CD4-positive, alpha-beta T cell (primary cell): ENCODE data around the gene MAPT. TPM values are rescaled to one million over a fixed set of nuclear protein-coding genes. Genes with fewer than 3 reads are reported as not detected.

ENCODE experiments used
- ATAC-seq: fragments of 200-7000 bp; cut with Tn5 transposase; one replicate; pipeline ENCODE4 v1.10.0; 2022; ENCODE audit warnings: mild to moderate bottlenecking; ENCODE audit not compliant: poor library complexity
- CTCF ChIA-PET: fragments of 350-600 bp; sonication (Branson Sonifier 250); formaldehyde crosslinking; loops from one replicate; lab custom pipeline; 2021; ENCODE audit warnings: antibody characterized with exemption, inconsistent platforms; lab: Charles Lee
- POLR2A ChIA-PET: fragments of 350-600 bp; sonication (Branson Sonifier 250); formaldehyde crosslinking; loops from one replicate; lab custom pipeline; 2021; ENCODE audit warnings: antibody characterized with exemption, inconsistent platforms; lab: Charles Lee
- DNase-seq, 14 experiments: peaks; one replicate each; pipeline ENCODE4 v3.0.0-alpha.2; 2013 to 2020; ENCODE audit warnings: mixed read lengths in 2 of 14
- H3K27ac ChIP-seq, 2 donors: one replicate each; pipeline versions ENCODE4 v1.5.1 to v1.7.0; 2013; ENCODE audit warnings: low read length in 2 of 2, low read depth in 1 of 2, mild to moderate bottlenecking in 1 of 2
- H3K27me3 ChIP-seq, 2 experiments: 1 replicate in 1 of 2; 2 replicates in 1 of 2; pipeline versions ENCODE4 v1.6.1 to v1.7.0; 2013; ENCODE audit warnings: low read length in 2 of 2, control low read depth in 1 of 2, mild to moderate bottlenecking in 1 of 2, moderate library complexity in 1 of 2; ENCODE audit not compliant: insufficient read depth in 2 of 2, control insufficient read depth in 1 of 2
- H3K36me3 ChIP-seq: one replicate; pipeline ENCODE4 v1.6.1; 2013; ENCODE audit warnings: low read length, control low read depth; ENCODE audit not compliant: insufficient read depth
- H3K4me1 ChIP-seq: one replicate; pipeline ENCODE4 v1.6.1; 2013; ENCODE audit warnings: low read length, control low read depth; ENCODE audit not compliant: insufficient read depth
- H3K4me3 ChIP-seq: one replicate; pipeline ENCODE4 v1.5.1; 2013; ENCODE audit warnings: mild to moderate bottlenecking, low read length, moderate library complexity
- H3K9me3 ChIP-seq, 2 experiments: 1 replicate in 1 of 2; 2 replicates in 1 of 2; pipeline versions ENCODE4 v1.6.1 to v1.7.0; 2013; ENCODE audit warnings: low read length in 2 of 2, mild to moderate bottlenecking in 2 of 2, control low read depth in 1 of 2, moderate library complexity in 1 of 2; ENCODE audit not compliant: control insufficient read depth in 1 of 2, insufficient read depth in 1 of 2
- H3K27ac Mint-ChIP-seq: one replicate; pipeline ENCODE4 v1.8.0; 2020; ENCODE audit warnings: mixed read lengths
- H3K27me3 Mint-ChIP-seq: one replicate; pipeline ENCODE4 v1.8.0; 2021; ENCODE audit warnings: mixed read lengths
- H3K36me3 Mint-ChIP-seq: one replicate; pipeline ENCODE4 v1.8.0; 2021; ENCODE audit warnings: low read depth, mixed read lengths
- H3K4me1 Mint-ChIP-seq: one replicate; pipeline ENCODE4 v1.8.0; 2021; ENCODE audit warnings: low read depth, mixed read lengths
- H3K4me3 Mint-ChIP-seq: one replicate; pipeline ENCODE4 v1.8.0; 2020; ENCODE audit warnings: mild to moderate bottlenecking, mixed read lengths
- H3K9me3 Mint-ChIP-seq: one replicate; pipeline ENCODE4 v1.8.0; 2020; ENCODE audit warnings: mixed read lengths
- CTCF ChIP-seq: fragments of 200-600 bp; IDR thresholded peaks from one replicate; pipeline ENCODE4 v1.8.0; 2022; ENCODE audit warnings: antibody characterized with exemption, mild to moderate bottlenecking
- intact Hi-C, 2 experiments: fragments of 100-400 bp; cut with DNase I in 1 of 2; cut with micrococcal nuclease in 1 of 2; formaldehyde crosslinking; loops; one replicate each; pipeline versions ENCODE4 v1.15.1 to v1.9.0; 2023 to 2025; cut with DNase I, micrococcal nuclease
- total RNA-seq, 174 experiments: library from RNA in 2 of 174; stranded (reverse) in 2 of 174; gene quantifications; one replicate each; pipeline ENCODE4 v1.2.3 and lab custom pipeline; 2021 to 2026

MAPT gene
- total RNA-seq, 2 experiments from 2014 or later, result 0.41 to 0.53 TPM

GRCh38 chr17:45863857-45864654 is 30.3 kb upstream of the MAPT start:
- peaks cover 7 to 13% of the 10 kb centered on the region in 2 experiments for H3K27me3 ChIP-seq
- POLR2A ChIA-PET, result no interaction called here
- ATAC-seq, result no peak
- DNase-seq, result peak in 1 of 14 experiments; percentile 0
- no peaks in the 10 kb centered on the region for H3K4me1 ChIP-seq
- no peaks in the 10 kb centered on the region for H3K36me3 ChIP-seq
- H3K4me3 ChIP-seq, result no peak overlapping the region
- CTCF ChIA-PET, result no interaction called here
- Mint-ChIP-seq H3K36me3 (no peaks in the 10 kb centered on the region), H3K4me1 (peaks cover 3% of the 10 kb centered on the region), H3K27me3 (peaks cover 46% of the 10 kb centered on the region), H3K27ac (no peak overlapping the region), H3K9me3 (no peaks in the 10 kb centered on the region), H3K4me3 (no peak overlapping the region)
- no peaks in the 10 kb centered on the region for H3K9me3 ChIP-seq
- no peak for TF ChIP-seq CTCF
- no peak overlapping the region for H3K27ac ChIP-seq
- intact Hi-C loops, result no loop called here

GRCh38 chr17:45867171-45867570 is 27.2 kb upstream of the MAPT start:
- no peaks in the 10 kb centered on the region for H3K9me3 Mint-ChIP-seq
- H3K36me3 Mint-ChIP-seq, result no peaks in the 10 kb centered on the region
- no peak for ATAC-seq
- peaks cover 32% of the 10 kb centered on the region for H3K27me3 Mint-ChIP-seq
- no peak for DNase-seq
- Histone ChIP-seq H3K27ac (no peak overlapping the region), H3K4me1 (no peaks in the 10 kb centered on the region), H3K36me3 (no peaks in the 10 kb centered on the region), H3K4me3 (no peak overlapping the region), H3K27me3 (peaks cover 7 to 9% of the 10 kb centered on the region in 2 experiments), H3K9me3 (no peaks in the 10 kb centered on the region)
- H3K4me3 Mint-ChIP-seq, result no peak overlapping the region
- intact Hi-C loops, result no loop called here
- POLR2A ChIA-PET, result no interaction called here
- H3K27ac Mint-ChIP-seq, result no peak overlapping the region
- CTCF ChIA-PET, result no interaction called here
- H3K4me1 Mint-ChIP-seq, result peaks cover 3% of the 10 kb centered on the region
- no peak for TF ChIP-seq CTCF

GRCh38 chr17:45867702-45868101 is 26.7 kb upstream of the MAPT start:
- H3K27ac Mint-ChIP-seq, result no peak overlapping the region
- peaks cover 7 to 9% of the 10 kb centered on the region in 2 experiments for H3K27me3 ChIP-seq
- CTCF ChIA-PET, result no interaction called here
- H3K4me3 ChIP-seq, result no peak overlapping the region
- H3K27ac ChIP-seq, result no peak overlapping the region
- H3K9me3 Mint-ChIP-seq, result no peaks in the 10 kb centered on the region
- no peaks in the 10 kb centered on the region for H3K36me3 Mint-ChIP-seq
- no peak overlapping the region for H3K4me3 Mint-ChIP-seq
- no peaks in the 10 kb centered on the region for H3K4me1 ChIP-seq
- intact Hi-C loops, result no loop called here
- H3K9me3 ChIP-seq, result no peaks in the 10 kb centered on the region
- H3K27me3 Mint-ChIP-seq, result peaks cover 30% of the 10 kb centered on the region
- peaks cover 3% of the 10 kb centered on the region for H3K4me1 Mint-ChIP-seq
- POLR2A ChIA-PET, result interaction anchor here (0.6 kb wide), 1 partner anchor 11 kb away, joined by 3 read pairs; no protein-coding TSS in a partner anchor
- TF ChIP-seq CTCF, result no peak
- ATAC-seq, result no peak
- H3K36me3 ChIP-seq, result no peaks in the 10 kb centered on the region
- no peak for DNase-seq
